NCI-H2029 treated with DMSO at 0.1 percent for 48 hours (cell line): ENCODE measurements around the gene SLC66A3.
A peak's percentile ranks its signal among the peaks of the same experiment; 100 is the strongest.

Experiments used
- DNase-seq: peaks from one replicate; lab custom pipeline; 2025; lab: John Stamatoyannopoulos, UW

Gene SLC66A3

DNA sequence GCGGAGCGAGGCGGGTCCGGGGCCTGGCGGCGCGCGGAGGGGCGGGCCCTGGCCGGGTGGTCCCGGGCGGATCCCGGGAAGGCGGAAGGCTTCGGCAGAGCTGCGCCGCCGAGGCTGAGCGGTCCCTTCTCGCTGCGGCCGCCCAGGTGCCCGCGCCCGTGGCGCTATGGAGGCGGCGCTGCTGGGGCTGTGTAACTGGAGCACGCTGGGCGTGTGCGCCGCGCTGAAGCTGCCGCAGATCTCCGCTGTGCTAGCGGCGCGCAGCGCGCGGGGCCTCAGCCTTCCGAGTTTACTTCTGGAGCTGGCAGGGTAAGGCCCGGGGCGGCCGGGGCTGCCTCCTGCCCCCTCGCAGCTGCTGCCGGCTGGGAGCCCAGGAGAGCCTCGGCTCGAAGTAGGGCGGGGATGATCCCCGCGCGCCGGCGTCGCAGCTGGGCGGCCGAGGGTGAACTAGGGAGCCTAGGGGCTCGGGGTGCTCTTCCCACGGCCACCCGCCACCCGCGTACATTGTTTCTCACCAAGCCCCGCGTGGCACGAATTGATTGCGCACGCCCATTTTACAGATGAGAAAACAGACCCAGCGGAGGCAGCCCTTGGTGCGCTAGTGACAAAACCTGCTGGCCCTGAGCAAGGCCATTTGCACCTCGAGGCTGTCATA, at the start of gene SLC66A3:
SLC66A3 (plus strand) TSS at position 87 of the 655 bp plus-strand sequence; CDS start at position 167, 80 bp downstream.
- DNase-seq = peak; percentile 48

DNA sequence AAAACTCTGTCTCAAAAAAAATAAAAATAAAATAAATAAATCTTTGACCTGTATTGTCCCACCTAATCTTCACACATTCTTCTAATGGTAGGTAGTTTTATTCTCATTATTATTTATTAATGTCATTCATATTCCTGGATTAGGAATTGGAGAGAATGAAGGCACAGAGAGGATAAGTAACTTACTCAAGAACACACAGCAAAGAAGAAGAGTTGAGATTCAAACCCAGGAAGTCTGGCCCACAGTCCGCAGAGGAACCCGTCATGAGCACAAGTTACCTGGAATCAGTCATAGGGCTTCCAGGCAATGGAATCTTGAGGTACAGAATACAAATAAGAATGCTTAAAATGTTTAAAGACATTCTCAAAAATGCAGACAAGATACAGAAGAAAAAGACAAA, 46.3 kb upstream of the SLC66A3 start:
- no peak for DNase-seq

DNA sequence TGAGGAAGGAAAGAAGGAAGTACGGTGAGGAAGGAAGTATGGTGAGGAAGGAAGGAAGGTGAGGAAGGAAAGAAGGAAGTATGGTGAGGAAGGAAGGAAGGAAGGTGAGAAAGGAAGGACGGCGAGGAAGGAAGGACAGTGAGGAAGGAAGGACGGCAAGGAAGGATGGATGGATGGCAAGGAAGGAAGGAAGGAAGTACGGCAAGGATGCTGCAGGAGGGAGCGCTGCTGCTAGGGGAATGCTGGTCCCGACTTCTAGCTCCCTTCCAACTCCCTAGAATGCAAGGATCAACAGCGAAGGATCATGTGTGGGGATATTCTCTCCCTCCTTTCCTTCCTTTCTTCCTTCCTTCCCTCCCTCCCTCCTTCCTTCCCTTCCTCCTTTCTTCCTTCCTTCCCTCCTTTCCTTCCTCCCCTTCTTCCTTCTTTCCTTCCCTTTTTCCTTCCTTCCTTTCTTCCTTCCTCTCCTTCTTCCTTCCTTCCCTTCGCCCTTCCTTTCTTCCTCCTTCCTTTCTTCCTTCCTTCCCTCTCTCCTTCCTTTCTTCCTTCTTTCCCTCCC, 42.3 kb upstream of the SLC66A3 start:
- no peak for DNase-seq

DNA sequence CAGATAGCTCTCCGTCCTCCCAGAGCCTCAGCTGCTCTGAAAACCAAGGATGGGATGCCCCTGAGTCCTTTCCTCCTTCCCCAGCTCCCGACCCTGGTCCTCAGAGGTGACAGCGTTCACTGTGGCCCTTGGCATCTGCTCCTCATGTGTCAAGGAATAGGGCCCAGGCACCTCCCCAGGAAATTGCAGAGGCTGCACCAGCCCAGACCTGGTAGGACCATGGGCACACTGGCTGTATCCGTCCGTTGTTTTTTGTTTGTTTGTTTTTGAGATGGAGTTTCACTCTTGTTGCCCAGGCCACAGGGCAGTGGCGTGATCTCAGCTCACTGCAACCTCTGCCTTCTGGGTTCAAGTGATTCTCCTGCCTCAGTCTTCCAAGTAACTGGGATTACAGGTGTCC, 37.5 kb upstream of the SLC66A3 start:
- DNase-seq = no peak

DNA sequence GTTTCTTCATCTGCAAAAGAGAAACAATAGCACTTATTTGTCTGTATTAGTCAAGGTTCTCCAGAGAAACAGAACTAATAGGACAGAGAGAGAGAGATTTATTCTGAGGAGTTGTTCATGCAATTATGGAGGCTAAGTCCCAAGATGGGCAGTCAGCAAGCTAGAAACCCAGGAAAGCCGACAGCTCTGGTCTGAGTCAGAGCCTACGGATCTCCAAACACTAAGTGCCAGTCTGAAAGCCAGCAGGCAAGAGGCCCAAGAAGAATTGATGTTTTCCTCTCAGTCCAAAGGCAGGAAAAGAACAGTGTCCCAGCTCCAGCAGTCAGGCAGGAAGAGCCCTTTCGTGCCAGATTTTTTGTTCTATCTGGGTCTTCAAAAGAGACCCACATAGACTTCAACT, 36.5 kb upstream of the SLC66A3 start:
- DNase-seq = no peak

DNA sequence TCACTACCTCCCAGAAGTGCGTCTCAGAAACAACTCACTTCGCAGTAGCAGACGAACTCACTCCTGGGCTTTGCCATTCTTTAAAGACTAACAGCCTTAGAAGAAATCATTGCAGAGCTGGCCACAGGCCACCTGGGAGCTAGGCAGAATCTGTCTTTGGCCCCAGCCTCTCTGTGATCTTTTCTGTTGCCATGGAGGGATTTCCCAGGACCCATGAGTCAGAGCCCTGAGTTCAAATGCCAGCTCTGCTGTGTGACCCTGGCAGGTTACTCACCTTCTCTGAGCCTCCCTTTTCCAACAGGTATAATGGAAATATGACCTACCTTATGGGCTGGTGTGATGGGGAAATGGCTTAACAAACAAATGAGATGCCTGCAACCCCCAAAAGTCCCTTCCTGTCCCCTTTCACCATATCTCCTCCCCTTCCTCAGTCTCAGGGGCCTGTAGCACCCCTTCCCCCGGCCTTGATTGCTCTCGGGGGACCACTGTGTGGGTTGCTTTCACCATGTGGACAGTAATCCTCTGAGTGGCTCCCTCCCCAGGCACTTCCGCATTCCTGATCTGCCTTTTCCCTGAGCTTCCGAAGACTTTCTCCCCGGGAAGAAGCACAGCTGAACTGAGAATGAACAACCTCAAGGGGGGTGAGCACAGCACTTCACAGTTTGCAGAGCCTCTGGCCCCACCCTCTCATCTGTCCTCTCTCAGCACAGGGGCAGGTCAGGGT, 34.0 kb upstream of the SLC66A3 start:
- DNase-seq = peak; percentile 31

DNA sequence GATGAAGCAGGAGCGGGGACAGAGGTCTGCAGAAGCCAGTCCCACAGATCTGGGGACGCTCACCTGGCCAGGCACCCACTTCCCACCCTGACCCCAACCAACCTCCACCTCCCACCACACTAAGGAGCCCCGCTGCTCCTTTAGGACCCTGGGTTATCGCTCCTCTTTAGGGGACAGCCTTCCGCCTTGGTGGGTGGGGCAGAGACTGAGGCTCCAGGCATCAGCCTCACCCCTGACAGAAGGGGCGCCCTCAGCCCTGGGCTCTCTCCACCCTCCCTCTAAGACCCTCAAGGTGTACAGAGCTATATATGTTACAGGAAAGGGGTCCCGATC, 33.5 kb upstream of the SLC66A3 start:
- no peak for DNase-seq

DNA sequence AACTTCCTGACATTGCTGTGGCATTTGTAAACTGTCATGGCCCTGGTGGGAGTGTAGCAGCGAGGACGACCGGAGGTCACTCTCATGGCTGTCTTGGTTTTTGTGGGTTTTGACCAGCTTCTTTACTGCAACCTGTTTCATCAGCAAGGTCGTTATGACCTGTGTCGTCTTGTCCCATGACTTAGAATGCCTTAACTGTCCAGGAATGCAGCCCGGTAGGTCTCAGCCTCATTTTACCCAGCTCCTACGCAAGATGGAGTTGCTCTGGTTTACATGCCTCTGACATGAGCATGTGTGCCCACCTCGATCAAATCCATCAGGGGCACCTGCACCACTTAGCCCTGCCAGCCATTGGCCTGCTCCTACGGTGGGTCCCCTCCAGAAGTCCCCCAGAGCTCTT, 32.9 kb upstream of the SLC66A3 start:
- DNase-seq = no peak

DNA sequence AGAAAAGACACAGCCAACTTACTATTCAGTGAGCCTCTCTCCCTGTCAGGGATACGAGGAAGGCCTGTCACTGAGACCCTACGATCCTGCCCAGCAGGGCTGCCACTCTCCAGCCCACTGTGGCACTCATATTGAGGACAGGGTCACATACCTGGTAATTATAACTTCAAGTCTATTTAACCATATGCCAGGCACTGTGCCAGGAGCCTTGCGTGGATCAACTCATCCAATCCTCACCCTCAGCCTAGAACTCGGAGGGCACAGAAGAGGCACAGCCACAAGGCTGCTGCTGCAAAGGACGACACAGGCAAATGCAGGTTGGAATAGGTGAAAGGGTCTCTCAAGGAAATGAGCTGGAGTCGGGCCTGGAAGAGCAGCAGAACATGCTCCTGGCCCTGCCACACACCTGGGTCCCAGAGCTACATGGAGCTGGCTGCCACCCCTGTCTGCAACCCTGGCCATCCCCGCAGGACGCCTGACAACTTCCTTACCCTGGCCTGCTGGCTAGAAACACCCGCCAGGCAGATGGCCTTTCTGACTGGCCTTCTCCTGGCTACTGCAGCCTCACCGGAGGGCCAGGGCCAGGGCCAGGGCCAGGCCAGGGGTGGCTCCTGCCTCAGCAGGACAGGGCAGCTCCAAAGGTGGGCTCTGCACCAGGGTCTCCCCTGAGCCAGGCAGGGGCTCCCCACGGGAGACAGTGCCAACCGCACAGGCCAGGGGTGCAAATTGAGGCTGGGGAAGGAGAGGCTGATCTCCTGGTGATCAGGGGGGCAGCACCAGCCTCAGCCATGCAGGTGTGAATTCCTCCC, 32.1 kb upstream of the SLC66A3 start:
- no peak for DNase-seq

DNA sequence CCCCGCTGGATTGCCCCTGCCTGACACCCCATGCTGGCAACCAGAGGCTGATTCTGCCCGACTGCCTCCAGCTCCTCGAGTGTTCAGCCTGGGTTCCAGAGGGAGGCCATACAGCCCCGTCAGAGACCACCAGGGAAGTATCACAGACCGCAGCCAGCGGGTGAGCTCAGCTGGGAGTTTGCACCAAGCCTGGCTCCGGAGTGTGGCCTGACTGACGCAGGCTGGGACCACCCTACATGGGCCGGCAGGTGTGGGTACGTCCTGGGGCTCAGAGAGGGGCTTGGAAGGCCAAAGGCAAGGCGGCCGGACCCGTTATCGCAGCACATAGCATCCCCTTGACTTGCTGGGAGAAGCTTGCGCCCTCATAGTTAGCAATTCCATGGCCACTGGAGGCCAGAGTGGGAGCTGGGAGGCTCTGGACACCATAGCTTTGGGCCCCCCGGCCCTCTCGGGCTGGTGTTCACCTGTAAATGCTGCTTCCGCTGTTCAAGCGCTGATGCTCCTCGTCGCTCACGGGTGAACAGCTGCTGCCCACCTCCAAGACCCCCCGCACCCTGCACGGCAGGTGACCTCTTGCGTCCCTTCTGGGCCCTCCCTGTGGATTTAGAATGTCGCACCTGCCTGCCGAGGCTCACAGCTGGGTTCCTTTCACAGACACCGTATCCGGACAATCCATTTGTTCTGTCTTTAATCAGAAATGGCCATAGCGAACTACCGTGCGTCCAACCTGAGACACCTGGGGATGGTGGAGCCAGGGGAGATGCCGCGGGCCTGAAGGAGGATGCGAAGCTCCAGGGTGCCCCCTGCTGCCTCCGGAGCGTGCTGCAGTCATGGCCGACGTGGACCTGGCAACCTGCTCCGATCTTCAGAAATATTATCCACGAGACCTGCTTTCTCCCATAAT, 31.2 kb upstream of the SLC66A3 start:
- DNase-seq = peak; percentile 66

DNA sequence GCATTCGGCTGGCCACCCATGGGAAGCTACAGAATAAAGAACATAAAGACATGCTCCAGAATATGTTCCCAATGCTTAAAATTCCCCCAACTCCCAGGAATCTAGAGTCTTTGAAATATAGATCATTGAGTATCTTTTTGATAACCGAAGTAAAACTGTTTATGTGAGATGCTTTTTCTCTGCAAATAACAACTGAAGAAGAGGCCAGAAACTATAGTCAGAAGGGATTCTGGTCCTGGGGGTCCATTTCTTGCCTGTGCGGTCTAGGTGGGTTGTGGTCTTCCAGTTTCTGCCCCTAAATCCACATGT, 30.6 kb upstream of the SLC66A3 start:
- no peak for DNase-seq

DNA sequence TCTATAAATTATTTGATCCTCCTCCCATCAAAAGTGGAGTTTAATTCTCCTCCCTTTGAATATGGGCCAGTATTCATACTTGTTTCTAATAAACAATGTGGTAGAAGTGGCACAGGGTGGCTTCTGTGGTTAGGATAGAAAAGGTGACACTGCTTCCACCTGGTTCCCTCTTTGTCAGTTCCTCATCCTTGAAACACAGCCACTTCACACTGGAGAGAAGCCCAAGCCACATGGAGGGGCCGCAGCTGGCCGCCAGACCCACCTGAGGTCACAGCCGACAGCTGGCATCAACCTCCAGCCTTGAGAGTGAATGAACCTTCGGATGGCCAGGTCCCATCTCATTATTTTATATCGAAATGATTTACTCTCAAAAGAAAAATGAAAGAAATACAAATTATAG, 27.5 kb upstream of the SLC66A3 start:
- DNase-seq = peak; percentile 92

DNA sequence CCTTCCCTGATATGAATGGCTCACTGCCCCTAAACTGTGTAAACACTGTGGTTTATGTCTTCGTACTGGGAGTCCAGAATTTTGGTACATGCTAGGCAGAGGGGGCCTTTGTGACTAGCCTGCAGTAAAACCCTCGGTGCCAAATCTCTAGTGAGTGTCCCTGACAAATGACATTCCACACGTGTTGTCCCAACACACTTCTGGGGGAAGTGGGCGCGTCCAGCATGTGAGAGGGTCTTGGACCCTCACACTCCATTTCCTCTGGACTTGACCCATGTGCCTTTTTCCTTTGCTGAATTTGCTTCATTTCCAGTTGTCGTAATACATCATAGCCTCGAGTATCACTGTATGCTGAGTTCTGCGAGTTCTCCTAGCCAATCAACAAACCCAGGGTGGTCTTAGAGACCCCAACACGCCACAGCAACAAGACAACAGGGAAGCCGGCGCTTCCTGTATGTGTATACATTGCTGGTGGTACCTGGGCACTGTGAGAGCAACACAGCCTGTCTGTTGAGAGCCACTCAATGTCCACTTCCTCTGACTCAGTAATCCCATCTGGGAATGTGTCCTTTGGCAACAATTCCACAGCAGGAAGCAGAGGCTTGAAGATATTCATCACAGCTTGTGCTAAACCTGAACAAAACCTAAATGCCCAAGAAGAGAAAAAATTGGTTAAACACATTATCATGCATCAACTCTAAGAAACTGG, 26.9 kb upstream of the SLC66A3 start:
- peak; percentile 60 for DNase-seq

DNA sequence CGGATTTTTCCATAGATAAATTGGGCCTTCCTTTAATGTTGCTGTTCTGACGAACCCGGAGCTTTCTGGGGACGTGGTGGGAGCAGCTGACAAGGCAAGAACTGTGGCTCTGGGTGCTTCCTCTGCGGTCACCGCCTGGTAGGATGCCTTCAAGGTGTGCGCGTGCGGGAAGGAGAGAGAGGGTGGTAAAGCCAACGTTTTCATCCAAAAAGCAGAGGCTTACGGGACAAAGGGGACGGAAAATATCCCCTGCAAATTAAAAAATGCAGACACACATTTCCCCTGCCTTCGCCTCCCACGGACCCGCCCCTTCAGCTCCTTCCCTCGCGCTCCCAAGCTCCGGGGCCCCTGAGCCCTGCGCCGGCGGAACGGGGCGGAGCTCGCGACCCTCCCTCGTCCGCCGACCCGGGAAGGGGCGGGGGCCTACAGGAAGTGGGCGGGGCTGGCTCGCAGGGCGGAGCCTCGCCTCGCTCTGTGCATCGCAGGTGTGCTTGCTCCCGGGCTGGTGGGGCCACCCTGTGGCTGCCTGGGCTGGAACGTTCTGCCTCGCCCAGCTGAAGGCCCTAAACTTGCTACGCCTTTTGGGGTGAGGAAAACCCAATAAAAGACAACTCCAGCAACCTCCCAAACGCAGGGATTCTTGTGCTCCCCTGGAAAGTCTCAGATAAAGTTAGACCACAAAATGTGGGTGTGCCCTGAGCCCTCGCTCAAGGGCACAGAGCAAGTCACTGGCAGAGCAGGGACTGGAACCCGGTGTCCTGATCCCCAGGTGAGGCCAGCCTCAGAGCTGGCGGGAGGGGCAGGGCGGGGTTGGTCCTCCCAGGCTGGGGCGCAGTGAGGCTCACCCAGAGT, 25.4 kb upstream of the SLC66A3 start:
- DNase-seq = no peak

DNA sequence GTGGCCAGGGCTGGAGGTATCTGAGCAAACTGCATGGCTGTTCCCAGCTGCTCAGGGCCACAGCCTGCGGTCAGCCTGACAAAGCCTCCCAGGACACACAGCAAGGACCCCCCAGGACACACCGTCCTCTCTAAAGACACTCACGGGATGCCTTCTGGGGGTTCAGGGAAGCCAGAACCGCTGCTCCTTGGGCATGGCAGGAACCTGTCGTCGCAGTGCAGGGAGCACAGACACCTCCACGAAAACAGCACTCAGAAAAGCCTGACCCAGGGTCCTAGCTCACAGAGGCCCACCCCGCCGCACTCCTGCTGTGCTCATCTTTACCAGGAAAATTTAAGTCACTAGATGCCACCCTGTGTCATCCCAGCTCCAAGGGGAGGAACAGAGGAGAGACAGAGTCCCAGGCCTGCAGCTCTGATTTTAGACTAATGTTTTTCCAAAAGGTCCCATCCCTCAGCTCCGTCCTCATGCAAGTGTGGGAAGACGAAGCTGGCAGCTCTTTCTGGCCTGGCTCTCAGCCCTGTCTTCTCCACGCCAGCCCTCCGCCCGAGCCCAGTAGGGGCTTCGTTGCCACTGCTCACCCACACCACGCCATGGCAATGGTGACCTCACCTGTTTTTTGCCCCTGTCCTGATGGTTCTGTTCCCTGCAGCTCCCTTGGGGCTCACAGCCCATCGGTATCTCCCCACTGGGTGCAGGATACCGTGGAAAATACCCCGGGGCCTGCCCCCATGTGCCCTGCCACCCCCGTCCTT, 23.9 kb upstream of the SLC66A3 start:
- DNase-seq = no peak

DNA sequence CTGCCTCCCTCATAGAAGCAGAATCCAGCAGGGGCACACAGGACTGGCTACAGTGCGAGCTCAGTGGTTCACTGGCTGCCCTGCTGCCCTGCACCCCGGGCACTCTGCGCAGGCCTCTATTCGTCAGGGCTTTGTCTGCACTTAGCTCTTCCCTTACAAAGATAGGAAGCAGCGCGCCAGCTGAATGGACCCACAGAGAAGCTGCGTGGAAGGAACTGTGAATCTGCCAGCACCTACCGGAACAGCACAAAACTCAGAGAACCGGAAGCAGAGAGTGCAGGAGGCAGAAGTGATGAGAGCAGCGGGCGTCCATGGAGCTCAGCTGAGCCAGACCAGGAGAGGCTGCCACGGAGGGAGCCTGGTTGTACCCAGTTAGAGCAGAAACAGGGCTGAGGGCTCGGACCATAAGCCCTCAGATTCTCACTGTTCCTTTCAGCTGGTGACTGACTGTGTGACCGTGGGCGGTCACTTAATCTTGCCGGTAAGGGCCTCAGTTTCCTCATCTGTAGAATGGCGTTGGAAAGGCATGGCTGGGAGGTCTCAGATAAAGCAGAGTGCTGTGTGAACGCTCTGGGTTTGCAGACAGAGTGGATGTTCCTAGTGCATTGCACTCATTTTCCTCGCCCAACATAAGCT, 23.1 kb upstream of the SLC66A3 start:
- no peak for DNase-seq

DNA sequence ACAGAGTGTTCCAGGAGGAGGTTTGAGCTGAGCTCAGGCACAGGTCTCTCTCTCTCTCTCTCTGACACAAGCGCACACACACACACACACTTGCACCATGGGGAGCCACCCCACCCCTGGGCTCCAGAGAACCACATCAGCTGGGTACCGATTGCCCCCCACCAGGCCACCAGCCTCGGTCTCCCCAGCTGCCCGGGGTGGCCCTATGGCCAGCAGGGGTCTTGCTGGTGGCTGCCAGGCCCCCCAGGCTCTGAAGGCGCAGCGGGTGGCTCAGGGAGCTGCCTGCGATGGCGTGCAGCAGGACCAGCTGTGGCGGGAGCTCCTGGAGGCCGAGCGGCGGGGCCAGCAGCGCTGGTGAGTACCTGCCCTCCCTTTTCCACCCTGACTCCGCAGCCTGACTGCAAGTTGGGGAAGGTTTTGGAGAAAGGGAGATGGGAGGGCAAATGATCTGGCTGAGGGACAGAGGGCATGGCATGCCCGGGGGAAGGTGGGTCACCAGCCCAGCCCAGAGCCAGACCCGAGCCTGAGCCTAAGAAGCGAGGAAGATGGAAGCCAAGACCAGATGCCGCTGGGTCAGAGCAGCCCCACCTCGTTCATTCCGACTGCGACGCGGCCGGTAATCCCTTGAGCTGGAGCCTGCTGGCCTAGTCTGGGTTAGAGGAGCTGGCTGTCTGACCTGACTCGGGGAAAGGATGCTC, 21.9 kb upstream of the SLC66A3 start:
- no peak for DNase-seq

DNA sequence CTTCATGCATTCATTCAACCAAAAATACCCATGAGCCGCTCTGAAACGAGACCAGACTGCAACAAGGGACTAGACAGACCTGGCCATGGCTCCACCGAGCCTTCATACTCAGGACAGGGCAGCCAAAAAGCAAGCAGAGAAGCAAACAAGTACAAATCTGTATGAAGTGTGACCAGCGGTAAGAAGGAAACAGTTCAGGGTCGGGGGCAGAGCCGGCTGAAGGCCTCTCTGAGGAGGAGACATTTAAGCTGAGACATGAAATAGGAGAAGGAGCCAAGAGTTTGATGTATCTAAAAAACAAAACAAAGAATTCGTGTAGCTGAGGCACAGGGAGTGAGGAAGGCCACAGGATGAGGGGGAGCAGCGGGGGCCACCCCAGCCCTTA, 21.3 kb upstream of the SLC66A3 start:
- no peak for DNase-seq

DNA sequence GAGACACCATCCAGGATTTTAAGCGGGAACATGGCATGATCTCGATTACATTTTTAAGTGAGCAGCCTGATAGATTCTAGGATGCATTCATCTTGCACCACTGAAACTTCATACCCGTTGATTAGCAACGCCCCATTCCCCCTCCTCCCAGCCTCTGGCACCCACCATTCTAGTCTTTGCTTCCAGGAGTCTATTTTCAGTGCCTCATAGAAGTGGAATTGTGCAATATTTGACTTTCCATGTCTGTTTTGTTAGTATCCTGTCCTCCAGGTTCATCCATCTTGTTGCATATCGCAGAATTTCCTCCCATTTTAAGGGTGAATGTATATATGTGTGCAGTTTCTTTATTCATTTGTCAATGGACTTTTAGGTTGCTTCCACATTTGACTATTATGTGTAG, 20.9 kb upstream of the SLC66A3 start:
- DNase-seq = no peak
